ENCODE measurements around the gene BTF3. TPM values are rescaled to one million over a fixed set of nuclear protein-coding genes. Genes with fewer than 3 reads are reported as not detected.

The BTF3 gene
- total and polyA plus RNA-seq, 2 of the 8 experiments (the other 6 are each of a cell fraction or from before 2014, with no cell fraction given) = 396 to 754 TPM

GRCh38 chr5:73484511-73484910 is 13.7 kb upstream of the BTF3 start:
- H3K18ac ChIP-seq (ENCODE audit: extremely low read depth, low read length) = no peak overlapping the region
- no peak overlapping the region for H3K4me3 ChIP-seq (ENCODE audit: extremely low read depth in 1 of 4, insufficient read depth in 2 of 4, low read depth in 3 of 4, low read length in 4 of 4)
- H3K9me3 ChIP-seq (ENCODE audit: insufficient read depth in 2 of 2, low read depth in 1 of 2, low read length in 1 of 2) = no peaks in the 10 kb centered on the region
- peak overlapping the region; percentile 92 for H2BK12ac ChIP-seq (ENCODE audit: low read depth, low read length)
- FAIRE-seq (no peak), DNase-seq (ENCODE audit: low read depth in 1 of 2, low spot score in 2 of 2) (no peak)
- ChIA-PET CTCF (ENCODE audit: partially characterized antibody) (interaction anchor here (1.1 to 2.5 kb wide), 6 partner anchors 13 to 36 kb away, joined by 3 to 9 read pairs (median 4); partner anchors contain the start of genes BTF3 and FOXD1), POLR2A (ENCODE audit: partially characterized antibody) (interaction anchor here (0.9 to 9.3 kb wide), 3 partner anchors 14 to 21 kb away, joined by 3 to 170 read pairs (median 3); partner anchors contain the start of gene BTF3)
- no peak overlapping the region for H3K9ac ChIP-seq (replicated peaks in 1 of 4; ENCODE audit: extremely low read depth in 1 of 4, low read depth in 3 of 4, low read length in 3 of 4)
- H2BK15ac ChIP-seq (ENCODE audit: low read length) = peak overlapping the region; percentile 93; the same call in 1 of the 2 replicates
- H4K91ac ChIP-seq (replicated peaks; ENCODE audit: insufficient read length, low read length) = no peak overlapping the region
- H3K79me2 ChIP-seq (ENCODE audit: control insufficient read depth in 1 of 2, insufficient read depth in 2 of 2, low read length in 2 of 2) = no peaks in the 10 kb centered on the region
- no peak overlapping the region for H2AFZ ChIP-seq (ENCODE audit: low read length)
- H3K27ac ChIP-seq (ENCODE audit: low read depth, low read length) = no peak overlapping the region
- H4K5ac ChIP-seq (ENCODE audit: insufficient read length, low read depth, low read length) = no peak overlapping the region
- no peaks in the 10 kb centered on the region for H3K79me1 ChIP-seq (ENCODE audit: low read depth, low read length)
- H3K56ac ChIP-seq (replicated peaks; ENCODE audit: insufficient read length, low read depth, low read length) = no peak overlapping the region
- H2BK20ac ChIP-seq (ENCODE audit: low read length) = peak overlapping the region; percentile 72; the same call in 1 of the 2 replicates
- peaks cover 14 to 24% (median 21%) of the 10 kb centered on the region in 4 experiments for H3K4me1 ChIP-seq (replicated peaks in 1 of 4; ENCODE audit: control insufficient read depth in 3 of 4, insufficient read depth in 4 of 4, low read length in 3 of 4)
- H3K23ac ChIP-seq (ENCODE audit: insufficient read length) = no peak overlapping the region
- H3K4me2 ChIP-seq (ENCODE audit: insufficient read depth in 1 of 2, low read depth in 2 of 2, low read length in 2 of 2) = no peak overlapping the region
- no peak overlapping the region for H4K8ac ChIP-seq (ENCODE audit: extremely low read depth, insufficient read depth, low read length)
- H2AK5ac ChIP-seq (ENCODE audit: low read depth, low read length) = peak overlapping the region; percentile 54; the same call in 1 of the 2 replicates
- H3K36me3 ChIP-seq (ENCODE audit: control insufficient read depth in 2 of 4, insufficient read depth in 4 of 4, low read length in 3 of 4) = no peaks in the 10 kb centered on the region
- no peaks in the 10 kb centered on the region for H3K27me3 ChIP-seq (replicated peaks in 1 of 4; ENCODE audit: control insufficient read depth in 3 of 4, extremely low read depth in 1 of 4, insufficient read depth in 3 of 4, low read length in 3 of 4)
- WGBS, 2 experiments (ENCODE audit: extremely low coverage in 1 of 2, insufficient coverage in 1 of 2, insufficient read length in 1 of 2, insufficient replicate concordance in 2 of 2, low coverage in 1 of 2, low lambda C conversion rate in 2 of 2, missing lambda C conversion rate in 1 of 2) = 81% methylated on average over 1 of the region's 1 CpG; no CpG with 5 or more reads in 1 of the 2 experiments
- H2BK120ac ChIP-seq (replicated peaks; ENCODE audit: low read depth, low read length) = no peak overlapping the region
- H3K23me2 ChIP-seq (ENCODE audit: low read depth, low read length) = no peaks in the 10 kb centered on the region; the same call in 1 of the 2 replicates
- no peak overlapping the region for H3K14ac ChIP-seq (ENCODE audit: insufficient read length)
- no peak overlapping the region; the same call in 1 of the 2 replicates for H2BK5ac ChIP-seq (ENCODE audit: low read depth, low read length)
- H4K20me1 ChIP-seq (replicated peaks in 1 of 2; ENCODE audit: control insufficient read depth in 1 of 2, insufficient read depth in 2 of 2, low read length in 2 of 2) = no peaks in the 10 kb centered on the region
- H3K4ac ChIP-seq (replicated peaks; ENCODE audit: insufficient read length, low read depth, low read length) = no peak overlapping the region
- no peak for TF ChIP-seq RXRA (IDR thresholded peaks at IDR 0.05; ENCODE audit: insufficient read depth, low read depth, low read length)
- TF ChIP-seq CEBPB (IDR thresholded peaks at IDR 0.05; ENCODE audit: low read depth, low read length) = no peak
- no peak for TF ChIP-seq RAD21 (IDR thresholded peaks at IDR 0.05 in 1 of 2, conservative IDR thresholded peaks at IDR 0.05 in 1 of 2; ENCODE audit: low read depth in 2 of 2, low read length in 2 of 2)
- no peak for TF ChIP-seq KDM4A (IDR thresholded peaks at IDR 0.05; ENCODE audit: low read depth, low read length, severe bottlenecking)
- no peak for TF ChIP-seq EGR1 (IDR thresholded peaks at IDR 0.05; ENCODE audit: borderline replicate concordance, low read depth, low read length)
- TF ChIP-seq BACH1 (IDR thresholded peaks at IDR 0.05; ENCODE audit: low read length) = no peak
- no peak for TF ChIP-seq ASH2L (IDR thresholded peaks at IDR 0.05; ENCODE audit: low read length)
- TF ChIP-seq MAX (IDR thresholded peaks at IDR 0.05) = no peak
- TF ChIP-seq CBX8 (IDR thresholded peaks at IDR 0.05; ENCODE audit: borderline replicate concordance, low read depth, low read length) = no peak
- TF ChIP-seq GTF2F1 (IDR thresholded peaks at IDR 0.05; ENCODE audit: borderline replicate concordance, low read depth, low read length) = no peak
- TF ChIP-seq TAF7 (optimal IDR thresholded peaks at IDR 0.05; ENCODE audit: borderline replicate concordance, low read depth, low read length) = no peak
- TF ChIP-seq EZH2 (IDR thresholded peaks at IDR 0.05; ENCODE audit: low read depth, low read length, severe bottlenecking) = no peak
- TF ChIP-seq GABPA (IDR thresholded peaks at IDR 0.05; ENCODE audit: borderline replicate concordance, insufficient read depth, low read length) = no peak
